Hepatocyte (in vitro differentiated cells): ENCODE data around the gene NSUN2.

Experiments
- CTCF ChIP-seq: fragments of 200-600 bp; sonication (generic); IDR thresholded peaks from 2 replicates; pipeline ENCODE4 v1.5.1; 2016; ENCODE audit warnings: antibody characterized with exemption, mild to moderate bottlenecking; ENCODE audit not compliant: poor library complexity
- EZH2 ChIP-seq: fragments of 200-600 bp; sonication (generic); IDR thresholded peaks from 2 replicates; pipeline ENCODE4 v1.6.1; 2016; ENCODE audit warnings: antibody characterized with exemption, mild to moderate bottlenecking, borderline replicate concordance
- EZH2phosphoT487 ChIP-seq: fragments of 200-600 bp; sonication (generic); IDR thresholded peaks from one replicate; pipeline ENCODE4 v1.6.1; 2018; ENCODE audit warnings: antibody characterized with exemption, mild to moderate bottlenecking, low read depth, moderate library complexity; ENCODE audit not compliant: unreplicated experiment, severe bottlenecking

- TF ChIP-seq EZH2phosphoT487 (no peak), EZH2 (no peak), CTCF (no peak)
These were observed 31.0 kb downstream of the NSUN2 start for GRCh38 chr5:6601816-6602215.
